Skeletal muscle tissue (tissue), 4 donors: ENCODE data around the gene SLC37A4. TPM values are rescaled to one million over a fixed set of nuclear protein-coding genes. Genes with fewer than 3 reads are reported as not detected.
A peak's percentile ranks its signal among the peaks of the same experiment; 100 is the strongest.

Experiments used
- H3K27ac ChIP-seq: one replicate; pipeline ENCODE4 v1.7.0; 2013; ENCODE audit warnings: mild to moderate bottlenecking, low read depth, low read length, inconsistent platforms
- H3K27me3 ChIP-seq, 3 donors: one replicate each; pipeline ENCODE4 v1.7.0; 2013; ENCODE audit warnings: low read length in 3 of 3; ENCODE audit not compliant: control insufficient read depth in 3 of 3, insufficient read depth in 3 of 3
- H3K36me3 ChIP-seq, 3 donors: one replicate each; pipeline ENCODE4 v1.7.0; 2013; ENCODE audit warnings: low read length in 3 of 3; ENCODE audit not compliant: control insufficient read depth in 3 of 3, insufficient read depth in 3 of 3
- H3K4me1 ChIP-seq, 3 donors: one replicate each; pipeline ENCODE4 v1.7.0; 2013; ENCODE audit warnings: low read length in 3 of 3, mild to moderate bottlenecking in 3 of 3; ENCODE audit not compliant: control insufficient read depth in 3 of 3, insufficient read depth in 3 of 3
- H3K4me3 ChIP-seq, 3 donors: one replicate each; pipeline ENCODE4 v1.7.0; 2013; ENCODE audit warnings: low read length in 3 of 3
- H3K9ac ChIP-seq, 3 donors: one replicate each; pipeline ENCODE4 v1.7.0; 2013; ENCODE audit warnings: low read length in 3 of 3, mild to moderate bottlenecking in 3 of 3, moderate library complexity in 2 of 3, low read depth in 1 of 3
- H3K9me3 ChIP-seq, 3 donors: one replicate each; pipeline ENCODE4 v1.7.0; 2013; ENCODE audit warnings: low read length in 3 of 3; ENCODE audit not compliant: control insufficient read depth in 3 of 3
- total RNA-seq: library from RNA; depleted of rRNA; stranded (reverse); fragments of >200 nt; gene quantifications from one replicate; pipeline ENCODE4 v1.2.3, GENCODE V29; 2014
- donor health status: Osteomylitis.

The SLC37A4 gene
- total RNA-seq, 1 donor from 2014 or later, result 6.8 TPM

DNA sequence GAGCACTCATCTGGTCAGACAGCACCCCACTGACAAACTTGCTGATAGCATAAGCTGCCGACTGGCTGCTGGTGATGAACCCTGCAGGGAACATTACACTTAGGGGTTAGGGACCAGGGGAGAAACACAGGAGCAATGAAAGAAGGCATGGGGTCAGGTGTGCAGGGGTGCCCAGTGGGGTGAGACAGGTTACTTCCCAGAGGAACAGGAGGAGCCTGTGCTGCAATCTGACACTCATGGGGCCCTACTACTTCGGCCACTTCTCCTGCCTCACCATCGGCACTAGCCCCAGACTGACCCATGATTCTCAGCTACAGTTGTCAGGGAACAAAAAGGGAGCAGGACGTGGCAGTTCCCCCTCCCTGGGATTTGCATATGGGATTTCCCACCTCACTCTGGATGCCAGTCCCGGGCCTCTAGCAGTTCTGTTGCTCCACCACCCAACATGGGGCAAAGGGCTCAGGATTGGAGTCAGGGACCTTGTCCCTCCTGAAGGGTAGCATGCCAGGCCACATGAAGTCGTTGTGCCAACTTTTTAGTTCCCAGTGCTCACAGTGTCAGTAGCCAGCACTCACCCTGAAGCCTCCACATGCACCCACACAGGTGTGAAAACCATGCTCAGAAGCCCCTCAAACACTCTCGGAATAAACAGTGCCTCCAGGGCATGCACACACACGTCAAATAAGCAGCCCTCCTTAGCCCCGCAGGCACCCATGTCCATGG is 2.2 kb downstream of the SLC37A4 start:
- H3K9ac ChIP-seq, result peak overlapping the region; percentile 79 to 90 (median 83)
- H3K27me3 ChIP-seq, result no peaks in the 10 kb centered on the region
- peaks cover 20 to 31% (median 27%) of the 10 kb centered on the region in 3 donors for H3K36me3 ChIP-seq
- peak overlapping the region; percentile 78 for H3K27ac ChIP-seq
- no peaks in the 10 kb centered on the region for H3K9me3 ChIP-seq
- peaks cover 62 to 68% (median 67%) of the 10 kb centered on the region in 3 donors for H3K4me1 ChIP-seq
- peak overlapping the region; percentile 90 to 94 (median 90) for H3K4me3 ChIP-seq

DNA sequence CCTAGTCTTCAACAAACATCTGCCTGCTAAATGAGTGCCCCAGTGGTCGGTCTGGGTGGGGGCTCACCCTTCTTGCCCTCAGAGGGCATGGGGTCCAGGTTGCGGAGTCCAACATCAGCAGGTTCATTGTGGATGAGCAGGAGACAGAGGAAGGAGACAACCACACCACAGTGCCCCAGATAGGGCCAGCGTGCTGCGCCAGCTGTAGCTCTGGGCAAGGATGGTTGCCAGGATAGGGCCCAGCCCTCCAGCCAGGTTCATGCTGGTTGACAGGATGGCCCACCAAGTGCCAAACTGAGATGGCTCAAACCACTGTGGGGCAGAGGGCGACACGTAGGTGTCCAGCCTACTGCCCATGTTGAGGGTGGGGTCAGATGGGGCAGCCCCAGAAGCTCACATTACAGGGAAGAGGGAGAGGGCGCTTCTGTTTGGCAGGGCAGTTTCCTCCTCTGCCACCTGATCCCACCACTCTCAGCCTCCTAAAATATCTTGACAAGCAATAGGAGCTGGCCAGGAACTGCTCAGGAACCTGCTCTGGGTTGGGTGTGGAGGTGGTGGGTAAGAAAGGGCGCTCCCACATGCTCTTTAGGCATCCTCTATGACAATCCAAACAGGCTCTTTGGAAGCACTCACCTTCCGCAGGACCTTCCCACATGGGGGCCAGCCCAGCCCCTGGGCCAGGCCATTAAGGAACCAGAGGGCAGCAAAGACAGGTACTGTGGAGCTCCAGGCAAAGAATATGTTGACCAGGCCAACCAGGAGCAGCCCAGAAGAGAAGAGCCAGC is 2.9 kb downstream of the SLC37A4 start:
- H3K27me3 ChIP-seq, result no peaks in the 10 kb centered on the region
- H3K27ac ChIP-seq, result peak overlapping the region; percentile 78
- peak overlapping the region; percentile 16 to 90 (median 79) for H3K9ac ChIP-seq
- H3K9me3 ChIP-seq, result no peaks in the 10 kb centered on the region
- H3K4me1 ChIP-seq, result peaks cover 66 to 73% (median 69%) of the 10 kb centered on the region in 3 donors
- peaks cover 24 to 38% (median 33%) of the 10 kb centered on the region in 3 donors for H3K36me3 ChIP-seq
- H3K4me3 ChIP-seq, result peak overlapping the region; percentile 60 to 90 (median 90)

DNA sequence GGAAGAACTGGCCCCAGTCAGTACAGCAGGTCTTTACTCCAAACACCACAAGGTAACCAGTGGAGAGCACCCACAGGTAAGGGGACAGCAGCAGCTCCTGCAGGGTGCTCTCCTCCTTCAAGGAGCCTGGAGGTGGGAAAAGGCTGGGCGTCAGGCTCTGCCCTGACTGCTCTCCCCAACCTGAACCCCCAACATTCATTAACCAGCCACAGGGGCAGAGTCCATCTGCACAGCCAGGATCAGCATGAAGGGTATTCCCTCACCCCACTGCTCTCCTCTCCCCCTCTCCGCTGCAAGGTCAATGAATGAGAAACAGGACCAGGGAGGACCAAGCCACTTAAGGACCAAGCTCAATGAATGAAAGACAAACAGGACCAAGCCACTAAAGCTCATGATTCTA is 3.7 kb downstream of the SLC37A4 start:
- peaks cover 66 to 73% (median 71%) of the 10 kb centered on the region in 3 donors for H3K4me1 ChIP-seq
- no peaks in the 10 kb centered on the region for H3K9me3 ChIP-seq
- H3K4me3 ChIP-seq, result peak overlapping the region; percentile 59 to 90 (median 60)
- H3K9ac ChIP-seq, result peak overlapping the region in 2 of 3 donors; percentile 43 to 55
- H3K27ac ChIP-seq, result peak overlapping the region; percentile 78
- H3K36me3 ChIP-seq, result peaks cover 31 to 43% (median 39%) of the 10 kb centered on the region in 3 donors
- H3K27me3 ChIP-seq, result no peaks in the 10 kb centered on the region

DNA sequence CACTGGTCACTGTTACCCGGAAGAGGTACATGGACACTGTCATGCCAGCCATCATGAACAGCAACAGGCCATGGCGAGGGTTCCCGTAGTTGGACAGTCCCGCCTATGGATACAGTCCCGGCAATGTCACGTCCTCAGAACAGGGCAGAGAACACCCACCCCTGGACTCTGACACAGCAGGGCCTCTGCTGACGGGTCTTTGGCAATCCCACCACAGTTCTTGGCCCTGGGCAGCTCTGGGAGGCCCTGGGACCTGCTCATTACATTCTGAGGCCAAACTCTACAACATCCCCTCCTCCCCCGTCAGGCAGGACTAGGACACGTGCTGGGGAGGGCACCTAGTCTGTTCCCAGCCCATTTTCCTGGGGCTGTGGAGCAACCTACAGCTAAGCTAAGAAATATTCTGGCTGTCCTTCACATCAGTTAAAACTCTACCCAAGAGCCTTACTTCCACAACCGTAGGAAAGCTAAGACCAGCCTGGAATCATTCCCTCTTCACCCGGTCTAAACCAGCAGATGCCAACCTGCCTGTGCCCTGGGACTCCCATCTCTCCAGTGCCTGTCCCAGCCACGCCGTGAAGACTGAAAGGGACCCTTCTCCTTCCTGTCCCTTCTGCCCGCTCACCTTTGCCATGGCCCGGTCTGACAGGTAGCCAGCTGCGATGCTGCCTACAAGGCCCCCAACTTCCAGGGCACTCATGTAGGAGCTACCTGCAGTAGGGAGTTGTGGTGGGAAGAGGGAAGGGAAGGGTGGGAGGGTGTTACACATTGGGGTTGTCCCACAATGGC is 4.5 kb downstream of the SLC37A4 start:
- Histone ChIP-seq H3K27me3 (no peaks in the 10 kb centered on the region), H3K4me3 (peak overlapping the region in 2 of 3 donors; percentile 5 to 35), H3K4me1 (peaks cover 72 to 79% (median 74%) of the 10 kb centered on the region in 3 donors), H3K9ac (peak overlapping the region; percentile 10 to 63 (median 55)), H3K36me3 (peaks cover 39 to 50% (median 39%) of the 10 kb centered on the region in 3 donors), H3K27ac (peak overlapping the region; percentile 78), H3K9me3 (no peaks in the 10 kb centered on the region)

DNA sequence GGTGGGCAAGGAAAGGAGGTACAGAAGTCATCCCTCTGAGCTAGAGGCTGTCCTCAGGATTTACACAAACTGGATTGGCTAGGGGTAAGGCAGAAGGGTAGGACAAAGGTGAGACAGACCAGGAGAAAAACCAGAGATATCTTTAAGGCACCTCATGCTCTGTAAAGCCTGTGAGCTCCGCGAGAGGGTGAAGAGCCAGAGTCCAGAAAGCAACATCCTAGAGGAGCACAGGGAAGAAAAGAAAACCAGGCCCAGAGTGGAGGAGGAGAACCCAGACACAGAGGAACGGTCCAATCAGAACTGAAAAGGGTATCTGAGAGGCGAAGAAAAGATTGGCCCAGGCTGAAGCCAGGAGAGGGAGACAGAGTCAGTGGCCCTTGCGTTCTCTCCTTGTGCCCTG is 5.1 kb downstream of the SLC37A4 start:
- no peaks in the 10 kb centered on the region for H3K9me3 ChIP-seq
- H3K4me3 ChIP-seq, result peak overlapping the region in 1 of 3 donors; percentile 3
- H3K27me3 ChIP-seq, result no peaks in the 10 kb centered on the region
- H3K9ac ChIP-seq, result peak overlapping the region in 2 of 3 donors; percentile 1 to 63
- peaks cover 39 to 51% (median 41%) of the 10 kb centered on the region in 3 donors for H3K36me3 ChIP-seq
- peak overlapping the region; percentile 78 for H3K27ac ChIP-seq
- peaks cover 72 to 83% (median 74%) of the 10 kb centered on the region in 3 donors for H3K4me1 ChIP-seq

DNA sequence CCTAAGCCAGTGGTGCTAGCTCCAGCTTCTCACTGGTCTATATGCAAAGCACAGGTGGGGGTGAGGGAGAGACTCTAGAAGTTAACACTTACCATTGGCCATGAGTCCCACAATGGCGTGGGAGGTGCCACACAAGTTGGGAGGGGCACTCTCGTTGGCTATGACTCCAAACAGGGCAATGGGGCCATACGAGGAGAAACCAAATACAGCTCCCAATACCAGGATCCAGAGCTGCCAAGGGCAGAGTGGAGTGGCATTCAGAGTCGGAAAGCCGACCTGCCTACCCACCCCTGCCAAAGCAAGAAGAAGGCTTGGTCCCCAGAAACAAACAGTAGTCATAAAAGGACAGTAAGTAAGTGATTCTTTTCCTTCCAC is 5.6 kb downstream of the SLC37A4 start:
- H3K27ac ChIP-seq, result peak overlapping the region; percentile 78
- no peaks in the 10 kb centered on the region for H3K9me3 ChIP-seq
- peak overlapping the region in 2 of 3 donors; percentile 48 to 62 for H3K9ac ChIP-seq
- H3K4me1 ChIP-seq, result peaks cover 74 to 86% (median 76%) of the 10 kb centered on the region in 3 donors
- peak overlapping the region; percentile 15 to 56 (median 35) for H3K4me3 ChIP-seq
- H3K27me3 ChIP-seq, result no peaks in the 10 kb centered on the region
- peaks cover 41 to 51% (median 41%) of the 10 kb centered on the region in 3 donors for H3K36me3 ChIP-seq

DNA sequence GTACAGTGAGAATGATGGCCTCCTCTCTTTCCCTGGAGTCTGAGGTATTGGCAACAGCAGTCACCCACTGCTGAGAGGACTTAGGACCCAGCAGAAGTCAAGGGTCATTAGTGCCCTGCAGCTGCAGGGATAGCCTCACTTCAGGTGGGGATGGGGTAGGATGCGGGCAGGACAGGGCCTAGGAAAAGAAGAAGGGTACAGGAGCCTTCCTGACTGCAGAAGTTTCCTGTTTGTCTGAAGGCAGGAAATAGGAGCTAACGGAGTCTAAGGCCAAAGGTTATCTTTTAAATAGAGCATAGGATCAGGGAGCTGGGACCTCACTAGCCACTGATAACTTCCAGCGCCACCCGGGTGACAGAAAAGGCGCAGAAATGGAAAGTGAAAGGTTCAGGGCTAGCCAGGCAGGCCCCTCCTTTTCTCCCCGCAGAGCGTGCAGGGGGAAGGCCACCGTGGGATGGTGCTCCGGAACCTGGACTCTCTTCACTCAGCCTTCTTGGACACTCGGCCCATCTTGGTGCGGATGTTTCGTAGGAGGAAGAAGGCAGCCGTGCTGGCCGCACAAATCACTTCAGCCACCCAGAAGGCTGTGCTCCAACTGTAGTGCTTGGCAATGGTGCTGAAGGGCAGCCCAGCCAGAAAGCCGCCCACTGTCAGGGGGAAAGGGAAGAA is 6.1 kb downstream of the SLC37A4 start:
- Histone ChIP-seq H3K9me3 (no peaks in the 10 kb centered on the region), H3K36me3 (peaks cover 41 to 51% (median 42%) of the 10 kb centered on the region in 3 donors), H3K27ac (peak overlapping the region; percentile 78), H3K4me3 (peak overlapping the region; percentile 15 to 56 (median 35)), H3K4me1 (peaks cover 73 to 86% (median 76%) of the 10 kb centered on the region in 3 donors), H3K27me3 (no peaks in the 10 kb centered on the region), H3K9ac (peak overlapping the region in 2 of 3 donors; percentile 48 to 62)

DNA sequence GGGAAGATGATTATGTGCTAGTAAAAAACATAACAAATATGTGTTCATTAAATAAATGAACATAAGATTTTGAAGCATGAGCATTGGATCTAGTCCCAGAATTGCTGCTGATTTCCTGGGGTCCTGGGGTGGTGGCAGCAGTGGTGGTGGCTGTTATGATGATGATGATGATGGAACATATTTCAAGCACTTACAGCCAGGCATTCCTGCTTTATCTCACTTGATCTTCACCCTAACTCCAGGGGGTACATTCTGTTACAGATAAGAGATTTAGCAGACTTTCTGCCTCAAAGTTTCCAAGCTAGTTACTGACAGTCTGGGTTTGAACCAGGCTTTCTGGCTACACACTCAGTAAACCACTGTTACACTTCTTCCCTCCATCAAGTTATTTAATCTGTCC is 6.9 kb downstream of the SLC37A4 start:
- peaks cover 36 to 51% (median 40%) of the 10 kb centered on the region in 3 donors for H3K36me3 ChIP-seq
- H3K4me1 ChIP-seq, result peaks cover 71 to 86% (median 74%) of the 10 kb centered on the region in 3 donors
- H3K9ac ChIP-seq, result peak overlapping the region in 2 of 3 donors; percentile 44 to 60
- H3K27ac ChIP-seq, result no peak overlapping the region
- no peak overlapping the region for H3K4me3 ChIP-seq
- H3K9me3 ChIP-seq, result no peaks in the 10 kb centered on the region
- H3K27me3 ChIP-seq, result no peaks in the 10 kb centered on the region

DNA sequence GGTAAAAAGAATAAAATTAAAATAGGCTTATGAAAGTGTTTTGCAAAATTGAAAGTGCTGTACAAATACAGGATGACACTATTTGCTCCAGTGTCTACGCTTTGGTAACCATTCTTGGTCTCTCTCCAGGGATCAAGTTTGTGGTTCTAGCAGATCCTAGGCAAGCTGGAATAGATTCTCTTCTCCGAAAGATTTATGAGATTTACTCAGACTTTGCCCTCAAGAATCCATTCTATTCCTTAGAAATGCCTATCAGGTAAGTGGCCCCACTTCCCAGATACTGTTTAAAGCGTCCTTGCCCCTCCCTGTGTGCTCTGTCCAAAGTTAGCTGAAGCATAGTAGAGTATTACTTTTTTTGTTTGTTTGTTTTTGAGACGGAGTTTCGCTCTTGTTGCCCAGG is 9.0 kb downstream of the SLC37A4 start:
- peaks cover 32 to 46% (median 38%) of the 10 kb centered on the region in 3 donors for H3K36me3 ChIP-seq

More for the DNA sequence above, 9.0 kb downstream of the SLC37A4 start:
- no peak overlapping the region for H3K27ac ChIP-seq
- H3K27me3 ChIP-seq, result no peaks in the 10 kb centered on the region
- H3K9me3 ChIP-seq, result no peaks in the 10 kb centered on the region
- H3K4me3 ChIP-seq, result no peak overlapping the region
- H3K4me1 ChIP-seq, result peaks cover 55 to 76% (median 60%) of the 10 kb centered on the region in 3 donors
- peak overlapping the region in 1 of 3 donors; percentile 47 for H3K9ac ChIP-seq
